B cell (primary cell): ENCODE data around the gene FBXW5. TPM values are rescaled to one million over a fixed set of nuclear protein-coding genes. Genes with fewer than 3 reads are reported as not detected.
A peak's percentile ranks its signal among the peaks of the same experiment; 100 is the strongest.

Experiments used
- ATAC-seq: fragments of 200-7000 bp; cut with Tn5 transposase; one replicate; pipeline ENCODE4 v1.10.0; 2021; ENCODE audit warnings: low read depth, mild to moderate bottlenecking, moderate number of reproducible peaks, moderate library complexity
- CTCF ChIA-PET: fragments of 350-600 bp; sonication (Branson Sonifier 250); formaldehyde crosslinking; loops from one replicate; lab custom pipeline; 2021; ENCODE audit warnings: antibody characterized with exemption, inconsistent platforms; lab: Charles Lee
- POLR2A ChIA-PET: fragments of 350-600 bp; sonication (Branson Sonifier 250); formaldehyde crosslinking; loops from one replicate; lab custom pipeline; 2021; ENCODE audit warnings: antibody characterized with exemption; lab: Charles Lee
- DNase-seq: peaks from one replicate; pipeline ENCODE4 v3.0.0; 2013
- H2AFZ ChIP-seq: 2 replicates; pipeline ENCODE4 v1.6.1; 2012; ENCODE audit warnings: mild to moderate bottlenecking, low read depth, low read length; ENCODE audit not compliant: insufficient read depth, poor library complexity, severe bottlenecking
- H3K27ac ChIP-seq, 2 donors: 1 replicate in 1 of 2; 2 replicates in 1 of 2; pipeline ENCODE4 v1.5.1; 2012 to 2013; ENCODE audit warnings: low read length in 2 of 2, mild to moderate bottlenecking in 2 of 2, moderate library complexity in 1 of 2
- H3K27me3 ChIP-seq, 4 experiments: fragments of 200-600 bp in 1 of 4; sonication (generic) in 1 of 4; replicated peaks in 1 of 4; 1 replicate in 2 of 4; 2 replicates in 2 of 4; pipeline versions ENCODE4 v1.6.1 to v1.7.0; 2013 to 2016; ENCODE audit warnings: low read length in 3 of 4, mild to moderate bottlenecking in 2 of 4, mixed read lengths in 1 of 4, moderate library complexity in 1 of 4; ENCODE audit not compliant: insufficient read depth in 4 of 4, control insufficient read depth in 3 of 4; ENCODE audit errors: control extremely low read depth in 1 of 4
- H3K36me3 ChIP-seq, 2 experiments: replicated peaks in 1 of 2; 1 replicate in 1 of 2; 2 replicates in 1 of 2; pipeline versions ENCODE4 v1.6.1 to v1.7.1; 2013; ENCODE audit warnings: low read length in 1 of 2; ENCODE audit not compliant: insufficient read depth in 2 of 2, control insufficient read depth in 1 of 2; ENCODE audit errors: control extremely low read depth in 1 of 2, extremely low read depth in 1 of 2
- H3K4me1 ChIP-seq, 2 donors: fragments of 200-600 bp in 1 of 2; sonication (generic) in 1 of 2; 1 replicate in 1 of 2; 2 replicates in 1 of 2; pipeline versions ENCODE4 v1.5.1 to v1.6.1; 2013 to 2017; ENCODE audit warnings: low read length in 2 of 2; ENCODE audit not compliant: control insufficient read depth in 2 of 2, insufficient read depth in 2 of 2
- H3K4me2 ChIP-seq: replicated peaks from 2 replicates; pipeline ENCODE3; 2012; ENCODE audit warnings: mild to moderate bottlenecking, low read depth, low read length; ENCODE audit not compliant: poor library complexity, severe bottlenecking
- H3K4me3 ChIP-seq, 5 experiments: fragments of 200-600 bp in 1 of 5; sonication (generic) in 1 of 5; 1 replicate in 3 of 5; 2 replicates in 2 of 5; pipeline versions ENCODE4 v1.5.1 to v1.7.0; 2011 to 2016; ENCODE audit warnings: low read length in 4 of 5, mild to moderate bottlenecking in 4 of 5, low read depth in 2 of 5, control low read depth in 1 of 5, moderate library complexity in 1 of 5; ENCODE audit not compliant: insufficient read depth in 1 of 5; ENCODE audit errors: control extremely low read depth in 1 of 5, extremely low read depth in 1 of 5
- H3K79me2 ChIP-seq: fragments of 200-600 bp; sonication (generic); one replicate; pipeline ENCODE4 v1.6.0; 2016; ENCODE audit warnings: low read length; ENCODE audit not compliant: control insufficient read depth, insufficient read depth
- H3K9ac ChIP-seq: fragments of 200-600 bp; sonication (generic); 2 replicates; pipeline ENCODE4 v1.6.1; 2017; ENCODE audit warnings: mild to moderate bottlenecking, low read length, moderate library complexity
- H3K9me3 ChIP-seq, 3 donors: one replicate each; pipeline versions ENCODE4 v1.6.1 to v1.7.1; 2013; ENCODE audit warnings: low read length in 2 of 3; ENCODE audit not compliant: control insufficient read depth in 2 of 3, insufficient read depth in 1 of 3; ENCODE audit errors: control extremely low read depth in 1 of 3
- H4K20me1 ChIP-seq: 2 replicates; pipeline ENCODE4 v1.6.0; 2012; ENCODE audit warnings: mild to moderate bottlenecking, low read length; ENCODE audit not compliant: insufficient read depth, control insufficient read depth, poor library complexity, severe bottlenecking
- H3K27ac Mint-ChIP-seq: one replicate; pipeline ENCODE4 v1.8.0; 2021; ENCODE audit warnings: mixed read lengths
- H3K27me3 Mint-ChIP-seq: one replicate; pipeline ENCODE4 v1.8.0; 2021; ENCODE audit warnings: mixed read lengths
- H3K4me1 Mint-ChIP-seq: one replicate; pipeline ENCODE4 v1.8.0; 2021; ENCODE audit warnings: mixed read lengths
- H3K4me3 Mint-ChIP-seq: one replicate; pipeline ENCODE4 v1.8.0; 2021; ENCODE audit warnings: mixed read lengths
- H3K9me3 Mint-ChIP-seq: one replicate; pipeline ENCODE4 v1.8.0; 2022; ENCODE audit warnings: mixed read lengths; ENCODE audit not compliant: insufficient read depth
- CTCF ChIP-seq: fragments of 200-600 bp; IDR thresholded peaks from one replicate; pipeline ENCODE4 v1.8.0; 2022; ENCODE audit warnings: antibody characterized with exemption, mild to moderate bottlenecking
- EZH2 ChIP-seq: IDR thresholded peaks from 2 replicates; pipeline ENCODE4 v1.6.1; 2012; ENCODE audit warnings: borderline replicate concordance, low read depth, mild to moderate bottlenecking, moderate library complexity, low read length; ENCODE audit not compliant: insufficient read depth, poor library complexity, severe bottlenecking
- WGBS: methylation state at CpG from one replicate; pipeline ENCODE4 v1.1.5; 2013; ENCODE audit warnings: missing lambda C conversion rate; ENCODE audit not compliant: insufficient coverage; 5-methylcytosine and 5-hydroxymethylcytosine counted together
- intact Hi-C: fragments of 100-400 bp; cut with micrococcal nuclease; formaldehyde crosslinking; loops from one replicate; pipeline ENCODE4 v1.10.0; 2022
- polyA plus RNA-seq: library from polyadenylated mRNA; depleted of rRNA; stranded (reverse); fragments of >200 nt; gene quantifications from 2 replicates; pipeline ENCODE4 v1.2.3, GENCODE V29; 2012
- total RNA-seq, 2 donors: library from RNA; stranded (reverse); fragments of 120-200 nt in 1 of 2; gene quantifications; 1 replicate in 1 of 2; 2 replicates in 1 of 2; pipeline versions ENCODE4 v1.2.3 to v1.2.4, GENCODE V29; 2013 to 2022

The FBXW5 gene
- total and polyA plus RNA-seq, 2 donors (not counting 1 experiment from before 2014, with no cell fraction given), result 99.6 to 195 TPM

DNA sequence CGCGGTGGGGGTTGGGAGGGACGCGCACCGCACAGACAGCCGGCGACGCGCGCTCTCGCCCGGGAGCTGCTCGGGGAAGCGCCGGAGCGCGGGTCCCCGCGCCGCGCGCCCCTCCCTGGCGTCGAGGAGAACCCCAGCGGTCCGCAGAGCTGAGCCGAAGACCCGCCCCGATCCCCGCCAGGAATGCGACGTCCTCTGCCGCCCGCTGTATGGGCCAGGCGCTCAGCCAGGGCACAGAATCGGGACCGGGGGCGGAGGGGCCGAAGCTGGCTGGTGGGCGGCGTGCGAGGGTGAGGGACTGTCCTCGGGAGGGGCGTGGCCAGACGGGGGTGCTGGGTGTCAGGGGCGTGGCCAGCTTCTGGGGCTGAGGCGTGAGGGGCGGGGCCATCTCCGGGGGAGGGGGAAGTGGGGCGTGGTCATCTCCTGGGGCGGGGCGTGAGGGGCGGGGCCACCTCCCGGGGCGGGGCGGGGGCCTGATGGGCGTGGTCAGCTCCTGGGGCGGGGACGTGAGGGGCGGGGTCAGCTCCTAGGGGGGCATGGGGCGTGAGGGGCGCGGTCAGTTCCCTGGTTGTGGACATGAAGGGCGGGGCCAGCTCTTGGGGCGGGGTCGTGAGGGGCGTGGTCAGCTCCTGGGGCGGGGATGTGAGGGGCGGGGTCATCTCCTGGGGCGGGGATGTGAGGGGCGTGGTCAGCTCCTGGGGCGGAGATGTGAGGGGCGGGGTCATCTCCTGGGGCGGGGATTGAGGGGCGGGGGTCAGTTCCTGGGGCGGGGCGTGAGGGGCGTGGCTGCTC lies 33.7 kb upstream of the FBXW5 start:
- peak overlapping the region in 3 of 5 experiments; percentile 2 to 29 (median 14) for H3K4me3 ChIP-seq

More for the DNA sequence above, 33.7 kb upstream of the FBXW5 start:
- Mint-ChIP-seq H3K9me3 (no peaks in the 10 kb centered on the region), H3K27me3 (peaks cover 12% of the 10 kb centered on the region), H3K4me3 (no peak overlapping the region), H3K4me1 (peaks cover 5% of the 10 kb centered on the region), H3K27ac (no peak overlapping the region)
- Histone ChIP-seq H3K27ac (no peak overlapping the region), H4K20me1 (no peaks in the 10 kb centered on the region), H3K9me3 (peaks cover 0 to 13% (median 0%) of the 10 kb centered on the region in 3 donors), H3K27me3 (peaks cover 0 to 59% (median 8%) of the 10 kb centered on the region in 4 experiments), H3K36me3 (no peaks in the 10 kb centered on the region), H2AFZ (peak overlapping the region; percentile 22), H3K4me1 (peaks cover 3 to 5% of the 10 kb centered on the region in 2 donors), H3K4me2 (peak overlapping the region; percentile 77), H3K79me2 (no peaks in the 10 kb centered on the region), H3K9ac (no peak overlapping the region)
- ChIA-PET CTCF (no interaction called here), POLR2A (interaction anchor here (0.6 to 1.1 kb wide), 3 partner anchors 14 to 487 kb away, joined by 3 to 4 read pairs (median 3); partner anchors contain the start of gene PAXX)
- DNase-seq, result peak; percentile 68
- intact Hi-C loops, result no loop called here
- ATAC-seq, result peak; percentile 63
- 5% methylated on average over 59 of the region's 78 CpGs for WGBS
- no peak for TF ChIP-seq CTCF
- TF ChIP-seq EZH2, result no peak
